A549 (cell line): Measurements from ENCODE around the gene GPRIN3. TPM values are rescaled to one million over a fixed set of nuclear protein-coding genes. Genes with fewer than 3 reads are reported as not detected.

Experiments used
- ATAC-seq, 2 experiments: fragments of 200-7000 bp in 1 of 2; fragments of >200 bp in 1 of 2; cut with Nextera tagmentation in 1 of 2; cut with Tn5 transposase in 1 of 2; 3 replicates each; pipeline versions ENCODE4 v1.8.0 to v1.9.1; 2018 to 2020; ENCODE audit warnings: mild to moderate bottlenecking in 1 of 2, moderate library complexity in 1 of 2
- CTCF ChIA-PET: fragments of 300-600 bp; sonication (Branson Sonifier 250); formaldehyde crosslinking; extraction: SDS; loops from one replicate; lab custom pipeline; 2021; ENCODE audit warnings: antibody characterized with exemption, inconsistent platforms; lab: Yijun Ruan, JAX
- POLR2A ChIA-PET: fragments of 350-600 bp; formaldehyde crosslinking; extraction: SDS; loops from one replicate; lab custom pipeline; 2021; ENCODE audit warnings: antibody characterized with exemption, inconsistent platforms; lab: Yijun Ruan, JAX
- DNase-seq, 2 experiments: peaks; one replicate each; pipeline versions ENCODE4 v3.0.0 to v3.0.0-alpha.2; 2011 to 2016; ENCODE audit warnings: low read depth in 1 of 2, low spot score in 1 of 2
- FAIRE-seq: peaks from 2 replicates; lab custom pipeline; 2011; peaks lifted over from hg19 to GRCh38; lab: Jason Lieb, UNC
- H3K27ac ChIP-seq, 2 experiments: fragments of >200 bp; sonication (Bioruptor Twin); formaldehyde crosslinking; 3 replicates each; pipeline ENCODE4 v1.5.1; 2016 to 2017
- H3K4me1 ChIP-seq: fragments of >200 bp; sonication (Bioruptor Twin); formaldehyde crosslinking; 3 replicates; pipeline ENCODE4 v1.6.1; 2016
- H3K4me2 ChIP-seq: fragments of >200 bp; sonication (Bioruptor Twin); formaldehyde crosslinking; 3 replicates; pipeline ENCODE4 v1.6.1; 2016
- H3K4me3 ChIP-seq: fragments of >200 bp; sonication (Bioruptor Twin); formaldehyde crosslinking; 3 replicates; pipeline ENCODE4 v1.5.1; 2016
- H3K9me3 ChIP-seq: fragments of >200 bp; sonication (Bioruptor Twin); formaldehyde crosslinking; 3 replicates; pipeline ENCODE4 v1.6.1; 2016
- CBX2 ChIP-seq: fragments of 200-600 bp; sonication (generic); IDR thresholded peaks from 2 replicates; pipeline ENCODE4 v1.6.1; 2016; ENCODE audit warnings: low read depth, mild to moderate bottlenecking, borderline replicate concordance
- EHF ChIP-seq: fragments of 250-450 bp; sonication (Bioruptor Pico); IDR thresholded peaks from 2 replicates; pipeline ENCODE4 v1.5.0; 2020; ENCODE audit warnings: mild to moderate bottlenecking
- EP300 ChIP-seq, 2 experiments: fragments of >200 bp; sonication (Bioruptor Twin); formaldehyde crosslinking; IDR thresholded peaks; 2 replicates in 1 of 2; 3 replicates in 1 of 2; pipeline ENCODE4 v1.6.1; 2016 to 2017
- FOSL2 ChIP-seq, 2 experiments: fragments of 450-650 bp in 1 of 2; fragments of >200 bp in 1 of 2; sonication (Bioruptor Twin) in 1 of 2; formaldehyde crosslinking; IDR thresholded peaks; 2 replicates each; pipeline versions ENCODE4 v1.5.0 to v1.6.1; 2016 to 2020; ENCODE audit warnings: mild to moderate bottlenecking in 1 of 2, moderate library complexity in 1 of 2
- GATA3 ChIP-seq: IDR thresholded peaks from 2 replicates; pipeline ENCODE4 v1.6.1; 2012; ENCODE audit warnings: borderline replicate concordance
- HOXB5 ChIP-seq: fragments of 250-450 bp; sonication (Bioruptor Pico); IDR thresholded peaks from 2 replicates; pipeline ENCODE4 v1.5.0; 2020; ENCODE audit warnings: mild to moderate bottlenecking, moderate library complexity
- JUN ChIP-seq, 2 experiments: fragments of >200 bp; sonication (Bioruptor Twin); formaldehyde crosslinking; IDR thresholded peaks; 2 replicates in 1 of 2; 3 replicates in 1 of 2; pipeline ENCODE4 v1.6.1; 2016 to 2017
- NFE2L2 ChIP-seq: fragments of 150-350 bp; conservative IDR thresholded peaks from 2 replicates; pipeline ENCODE4 v1.6.1; 2014; ENCODE audit warnings: low read length
- POLR2A ChIP-seq: IDR thresholded peaks from 2 replicates; pipeline ENCODE4 v1.6.1; 2012; ENCODE audit warnings: mild to moderate bottlenecking, low read length
- RAD21 ChIP-seq, 2 experiments: fragments of >200 bp in 1 of 2; sonication (Bioruptor Twin) in 1 of 2; formaldehyde crosslinking in 1 of 2; IDR thresholded peaks in 1 of 2; conservative IDR thresholded peaks in 1 of 2; 2 replicates in 1 of 2; 3 replicates in 1 of 2; pipeline ENCODE4 v1.6.1; 2012 to 2018; ENCODE audit warnings: inconsistent platforms in 1 of 2
- RNF2 ChIP-seq: fragments of 200-600 bp; sonication (generic); IDR thresholded peaks from 2 replicates; pipeline ENCODE4 v1.6.1; 2016; ENCODE audit warnings: low read depth, mild to moderate bottlenecking, antibody characterized with exemption, moderate library complexity, borderline replicate concordance
- SMC3 ChIP-seq: fragments of >200 bp; sonication (Bioruptor Twin); formaldehyde crosslinking; IDR thresholded peaks from 3 replicates; pipeline ENCODE4 v1.6.1; 2018; ENCODE audit warnings: inconsistent platforms
- SREBF2 ChIP-seq: fragments of 450-650 bp; IDR thresholded peaks from 2 replicates; pipeline ENCODE4 v1.6.1; 2014; ENCODE audit warnings: mild to moderate bottlenecking, moderate library complexity
- TFCP2L1 ChIP-seq: fragments of 250-450 bp; sonication (Bioruptor Pico); IDR thresholded peaks from 2 replicates; pipeline ENCODE4 v1.5.0; 2021; ENCODE audit warnings: mild to moderate bottlenecking
- ZC3H11A ChIP-seq: fragments of 450-650 bp; IDR thresholded peaks from 2 replicates; pipeline ENCODE4 v1.6.1; 2014; ENCODE audit warnings: antibody characterized with exemption, mild to moderate bottlenecking
- ZSCAN20 ChIP-seq: fragments of 250-450 bp; sonication (Bioruptor Pico); IDR thresholded peaks from 2 replicates; pipeline ENCODE4 v1.8.0; 2022; ENCODE audit warnings: mild to moderate bottlenecking, moderate library complexity
- WGBS: methylation state at CpG from one replicate; pipeline ENCODE4 v1.1.6; 2017; ENCODE audit errors: missing lambda C conversion rate; 5-methylcytosine and 5-hydroxymethylcytosine counted together
- polyA plus RNA-seq, 4 experiments: library from polyadenylated mRNA; depleted of rRNA in 3 of 4; stranded (reverse); fragments of >200 nt; fragmentation: RNase III in 1 of 4; extraction: RNeasy Plus Mini Kit Qiagen cat#74134 plus additional on column Dnase treatment in 1 of 4; gene quantifications; 2 replicates in 3 of 4; 3 replicates in 1 of 4; pipeline ENCODE4 v1.2.3, GENCODE V29; 2011 to 2017
- TF ChIP-seq, protein P1 (sequence below): fragments of >200 bp; sonication (Bioruptor Twin); formaldehyde crosslinking; IDR thresholded peaks from 3 replicates; pipeline ENCODE4 v1.6.1; 2016
- TF ChIP-seq, protein P2 (sequence below): fragments of 450-650 bp; IDR thresholded peaks from 2 replicates; pipeline ENCODE4 v1.6.1; 2014; ENCODE audit warnings: antibody characterized with exemption
- TF ChIP-seq, protein P3 (sequence below): fragments of 250-450 bp; sonication (Bioruptor Pico); IDR thresholded peaks from 2 replicates; pipeline ENCODE4 v1.5.0; 2020; ENCODE audit warnings: low read depth, mild to moderate bottlenecking, moderate library complexity
- TF ChIP-seq, protein P4 (sequence below): fragments of >200 bp; sonication (Bioruptor Twin); formaldehyde crosslinking; IDR thresholded peaks from 3 replicates; pipeline ENCODE4 v1.5.1; 2016
- TF ChIP-seq, protein P5 (sequence below): fragments of 150-350 bp; IDR thresholded peaks from 2 replicates; pipeline ENCODE4 v1.6.1; 2014; ENCODE audit warnings: low read depth, mild to moderate bottlenecking, low read length

GPRIN3 gene
- polyA plus RNA-seq, 2 of the 4 experiments (the other 2 are of a cell fraction) = 6.8 to 18.7 TPM

DNA sequence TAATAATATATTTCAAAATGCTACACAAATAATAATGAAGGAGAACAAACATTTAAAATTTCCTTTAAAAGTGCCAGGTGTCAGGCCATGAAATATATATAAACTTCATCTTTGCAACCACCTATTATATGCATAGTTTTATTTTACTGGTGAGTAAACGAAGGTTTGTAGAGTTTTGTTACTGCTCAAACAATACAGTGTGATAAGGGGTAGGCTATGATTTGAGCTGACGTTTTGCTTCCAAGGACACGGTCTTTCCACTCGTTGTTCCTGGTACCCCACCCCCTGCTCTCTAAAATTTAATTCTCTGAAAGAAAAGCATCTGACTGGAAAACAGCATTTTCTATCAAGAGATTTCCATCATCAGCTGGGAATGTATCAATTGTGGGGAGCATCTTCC is 27.2 kb upstream of the GPRIN3 start (continued):
- TF ChIP-seq, protein P1, sequence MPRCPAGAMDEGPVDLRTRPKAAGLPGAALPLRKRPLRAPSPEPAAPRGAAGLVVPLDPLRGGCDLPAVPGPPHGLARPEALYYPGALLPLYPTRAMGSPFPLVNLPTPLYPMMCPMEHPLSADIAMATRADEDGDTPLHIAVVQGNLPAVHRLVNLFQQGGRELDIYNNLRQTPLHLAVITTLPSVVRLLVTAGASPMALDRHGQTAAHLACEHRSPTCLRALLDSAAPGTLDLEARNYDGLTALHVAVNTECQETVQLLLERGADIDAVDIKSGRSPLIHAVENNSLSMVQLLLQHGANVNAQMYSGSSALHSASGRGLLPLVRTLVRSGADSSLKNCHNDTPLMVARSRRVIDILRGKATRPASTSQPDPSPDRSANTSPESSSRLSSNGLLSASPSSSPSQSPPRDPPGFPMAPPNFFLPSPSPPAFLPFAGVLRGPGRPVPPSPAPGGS = no peak
- TF ChIP-seq TFCP2L1 (CRISPR knock-in tag) = no peak
- no peak for TF ChIP-seq NFE2L2
- no peak for TF ChIP-seq GATA3
- TF ChIP-seq HOXB5 (CRISPR knock-in tag) = no peak
- no peak for TF ChIP-seq SREBF2
- no peak for TF ChIP-seq EP300 (IDR thresholded peaks at IDR 0.05)
- no peak for TF ChIP-seq FOSL2 (IDR thresholded peaks at IDR 0.05)
- TF ChIP-seq FOSL2 (CRISPR knock-in tag; IDR thresholded peaks at IDR 0.05) = no peak
- TF ChIP-seq, protein P2, sequence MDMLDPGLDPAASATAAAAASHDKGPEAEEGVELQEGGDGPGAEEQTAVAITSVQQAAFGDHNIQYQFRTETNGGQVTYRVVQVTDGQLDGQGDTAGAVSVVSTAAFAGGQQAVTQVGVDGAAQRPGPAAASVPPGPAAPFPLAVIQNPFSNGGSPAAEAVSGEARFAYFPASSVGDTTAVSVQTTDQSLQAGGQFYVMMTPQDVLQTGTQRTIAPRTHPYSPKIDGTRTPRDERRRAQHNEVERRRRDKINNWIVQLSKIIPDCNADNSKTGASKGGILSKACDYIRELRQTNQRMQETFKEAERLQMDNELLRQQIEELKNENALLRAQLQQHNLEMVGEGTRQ = no peak
- TF ChIP-seq JUN (IDR thresholded peaks at IDR 0.05) = no peak
- TF ChIP-seq POLR2A = no peak

DNA sequence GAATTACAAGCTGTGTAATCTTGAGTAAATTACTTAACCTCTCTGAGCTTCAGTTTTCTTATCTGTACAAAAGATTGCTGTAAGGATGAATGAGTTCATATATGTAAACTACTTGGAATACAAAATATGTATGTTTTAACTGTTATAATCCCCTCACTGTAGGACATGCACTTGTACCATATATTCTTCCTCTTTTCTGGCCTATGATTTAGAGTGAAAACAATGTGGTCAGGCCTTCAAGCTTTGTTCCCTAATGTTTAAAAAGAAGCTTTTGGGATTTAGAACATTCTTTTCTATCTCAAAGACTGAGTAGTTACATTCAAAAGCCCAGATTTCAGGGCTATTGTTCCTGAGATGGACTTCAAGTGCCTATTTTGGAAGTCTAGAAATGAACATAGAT is 26.7 kb upstream of the GPRIN3 start:
- no peak for FAIRE-seq

DNA sequence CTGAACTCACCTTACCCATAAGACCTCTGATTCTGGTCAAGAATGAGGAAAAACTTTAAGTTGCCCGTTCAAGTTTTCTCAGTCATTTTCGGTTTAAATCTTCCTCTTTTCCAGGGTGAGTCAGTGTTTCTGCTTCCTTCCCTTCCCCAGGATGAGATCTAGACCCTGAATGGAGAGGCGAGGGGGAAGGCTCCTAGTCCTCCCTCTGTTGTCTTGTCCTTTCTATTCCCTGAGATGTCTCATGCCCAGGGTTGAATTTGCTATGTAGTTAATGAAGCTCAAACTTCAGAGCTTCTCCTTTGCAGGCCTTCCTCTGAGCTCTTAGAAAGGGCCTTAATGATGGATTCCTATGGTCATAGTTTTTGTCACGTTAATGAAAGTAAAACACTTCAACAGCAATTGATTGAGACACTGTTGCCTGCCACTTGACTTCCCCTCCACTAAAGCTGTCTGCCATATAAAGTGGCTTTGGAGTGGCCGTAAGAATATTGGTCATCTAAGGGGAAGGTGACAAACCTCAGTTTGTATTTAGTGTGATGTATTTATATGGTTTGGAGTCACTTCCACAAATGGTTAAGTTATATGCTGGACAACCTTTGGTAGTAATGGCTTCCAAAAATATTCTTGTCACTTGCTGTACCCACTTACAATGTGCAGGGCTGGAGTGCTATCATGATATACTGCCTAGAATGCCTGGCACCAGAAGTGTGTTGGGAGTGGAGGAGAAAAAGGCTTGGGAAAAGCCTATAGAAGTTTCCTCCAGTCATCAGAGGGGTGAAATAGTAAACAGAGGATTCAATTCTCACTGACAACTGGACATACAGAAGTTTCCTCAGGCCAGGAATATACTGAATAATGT is 24.3 kb upstream of the GPRIN3 start:
- no peak overlapping the region for H3K4me2 ChIP-seq
- FAIRE-seq = no peak
- no peak for ATAC-seq
- POLR2A ChIA-PET = no interaction called here
- no peak overlapping the region for H3K4me3 ChIP-seq
- no peaks in the 10 kb centered on the region for H3K9me3 ChIP-seq
- H3K4me1 ChIP-seq = no peaks in the 10 kb centered on the region
- 67% methylated on average over 5 of the region's 5 CpGs for WGBS
- DNase-seq = no peak
- TF ChIP-seq SMC3 (no peak), ZC3H11A (no peak), RAD21 (conservative IDR thresholded peaks at IDR 0.05 in 1 of 2, IDR thresholded peaks at IDR 0.05 in 1 of 2) (no peak), CBX2 (no peak), EHF (CRISPR knock-in tag) (no peak), ZSCAN20 (CRISPR knock-in tag) (no peak)
- TF ChIP-seq, protein P3, sequence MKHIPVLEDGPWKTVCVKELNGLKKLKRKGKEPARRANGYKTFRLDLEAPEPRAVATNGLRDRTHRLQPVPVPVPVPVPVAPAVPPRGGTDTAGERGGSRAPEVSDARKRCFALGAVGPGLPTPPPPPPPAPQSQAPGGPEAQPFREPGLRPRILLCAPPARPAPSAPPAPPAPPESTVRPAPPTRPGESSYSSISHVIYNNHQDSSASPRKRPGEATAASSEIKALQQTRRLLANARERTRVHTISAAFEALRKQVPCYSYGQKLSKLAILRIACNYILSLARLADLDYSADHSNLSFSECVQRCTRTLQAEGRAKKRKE = no peak
- TF ChIP-seq, protein P4, sequence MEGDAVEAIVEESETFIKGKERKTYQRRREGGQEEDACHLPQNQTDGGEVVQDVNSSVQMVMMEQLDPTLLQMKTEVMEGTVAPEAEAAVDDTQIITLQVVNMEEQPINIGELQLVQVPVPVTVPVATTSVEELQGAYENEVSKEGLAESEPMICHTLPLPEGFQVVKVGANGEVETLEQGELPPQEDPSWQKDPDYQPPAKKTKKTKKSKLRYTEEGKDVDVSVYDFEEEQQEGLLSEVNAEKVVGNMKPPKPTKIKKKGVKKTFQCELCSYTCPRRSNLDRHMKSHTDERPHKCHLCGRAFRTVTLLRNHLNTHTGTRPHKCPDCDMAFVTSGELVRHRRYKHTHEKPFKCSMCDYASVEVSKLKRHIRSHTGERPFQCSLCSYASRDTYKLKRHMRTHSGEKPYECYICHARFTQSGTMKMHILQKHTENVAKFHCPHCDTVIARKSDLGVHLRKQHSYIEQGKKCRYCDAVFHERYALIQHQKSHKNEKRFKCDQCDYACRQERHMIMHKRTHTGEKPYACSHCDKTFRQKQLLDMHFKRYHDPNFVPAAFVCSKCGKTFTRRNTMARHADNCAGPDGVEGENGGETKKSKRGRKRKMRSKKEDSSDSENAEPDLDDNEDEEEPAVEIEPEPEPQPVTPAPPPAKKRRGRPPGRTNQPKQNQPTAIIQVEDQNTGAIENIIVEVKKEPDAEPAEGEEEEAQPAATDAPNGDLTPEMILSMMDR = no peak
- TF ChIP-seq, protein P5, sequence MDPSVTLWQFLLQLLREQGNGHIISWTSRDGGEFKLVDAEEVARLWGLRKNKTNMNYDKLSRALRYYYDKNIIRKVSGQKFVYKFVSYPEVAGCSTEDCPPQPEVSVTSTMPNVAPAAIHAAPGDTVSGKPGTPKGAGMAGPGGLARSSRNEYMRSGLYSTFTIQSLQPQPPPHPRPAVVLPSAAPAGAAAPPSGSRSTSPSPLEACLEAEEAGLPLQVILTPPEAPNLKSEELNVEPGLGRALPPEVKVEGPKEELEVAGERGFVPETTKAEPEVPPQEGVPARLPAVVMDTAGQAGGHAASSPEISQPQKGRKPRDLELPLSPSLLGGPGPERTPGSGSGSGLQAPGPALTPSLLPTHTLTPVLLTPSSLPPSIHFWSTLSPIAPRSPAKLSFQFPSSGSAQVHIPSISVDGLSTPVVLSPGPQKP = no peak
- TF ChIP-seq, all 56 proteins: peak for 0
- CTCF ChIA-PET = no interaction called here
- no peak overlapping the region for H3K27ac ChIP-seq

More for the DNA sequence above, 26.7 kb upstream of the GPRIN3 start:
- ChIA-PET CTCF (interaction anchor here (0.6 kb wide), 1 partner anchor 8 kb away, joined by 3 read pairs; no protein-coding TSS in a partner anchor), POLR2A (no interaction called here)
- H3K9me3 ChIP-seq = no peaks in the 10 kb centered on the region
- H3K4me3 ChIP-seq = no peak overlapping the region
- no peak overlapping the region for H3K4me2 ChIP-seq
- TF ChIP-seq RNF2 = no peak
- H3K27ac ChIP-seq = no peak overlapping the region
- DNase-seq (no peak), ATAC-seq (no peak)
- no peaks in the 10 kb centered on the region for H3K4me1 ChIP-seq
